ENCODE measurements around the gene NEK11. TPM values are rescaled to one million over a fixed set of nuclear protein-coding genes. Genes with fewer than 3 reads are reported as not detected.

The NEK11 gene
- total RNA-seq, 4 donors from 2014 or later: 2.3 to 25.2 (median 8.4) TPM

GRCh38 chr3:131048030-131048429 is 21.4 kb downstream of the NEK11 start:
- no peak for TF ChIP-seq POLR2A (IDR thresholded peaks at IDR 0.05)
- no peak for TF ChIP-seq CTCF (IDR thresholded peaks at IDR 0.05)
- no peak overlapping the region for H3K4me3 ChIP-seq
- DNase-seq: no peak
- H3K27ac ChIP-seq: no peak overlapping the region
- intact Hi-C loops (cut with DNase I; ENCODE audit: low total_unique reads): no loop called here
- peaks cover 0 to 3% of the 10 kb centered on the region in 2 donors for H3K9me3 ChIP-seq
- no peaks in the 10 kb centered on the region for H3K27me3 ChIP-seq
- no peaks in the 10 kb centered on the region for H3K4me1 ChIP-seq
- H3K36me3 ChIP-seq: no peaks in the 10 kb centered on the region

- H3K27ac ChIP-seq: no peak overlapping the region
- H3K27me3 ChIP-seq: no peaks in the 10 kb centered on the region
- H3K4me3 ChIP-seq: no peak overlapping the region
- intact Hi-C loops (cut with DNase I; ENCODE audit: low total_unique reads): no loop called here
- no peak for TF ChIP-seq CTCF (IDR thresholded peaks at IDR 0.05)
- no peak for TF ChIP-seq POLR2A (IDR thresholded peaks at IDR 0.05)
- no peaks in the 10 kb centered on the region for H3K36me3 ChIP-seq
- no peak for DNase-seq
- no peaks in the 10 kb centered on the region for H3K9me3 ChIP-seq
- no peaks in the 10 kb centered on the region for H3K4me1 ChIP-seq
Measured at GRCh38 chr3:131050001-131050400, 23.3 kb downstream of the NEK11 start.

GRCh38 chr3:131053043-131053859 is 26.6 kb downstream of the NEK11 start:
- H3K36me3 ChIP-seq: no peaks in the 10 kb centered on the region
- TF ChIP-seq CTCF (IDR thresholded peaks at IDR 0.05) (no peak), POLR2A (IDR thresholded peaks at IDR 0.05) (no peak)
- no peak for DNase-seq
- H3K9me3 ChIP-seq: no peaks in the 10 kb centered on the region
- H3K4me1 ChIP-seq: no peaks in the 10 kb centered on the region
- no peaks in the 10 kb centered on the region for H3K27me3 ChIP-seq
- H3K4me3 ChIP-seq: no peak overlapping the region
- no peak overlapping the region for H3K27ac ChIP-seq
- intact Hi-C loops (cut with DNase I; ENCODE audit: low total_unique reads): no loop called here

- DNase-seq: no peak
- Histone ChIP-seq H3K27me3 (no peaks in the 10 kb centered on the region), H3K4me1 (no peaks in the 10 kb centered on the region), H3K9me3 (no peaks in the 10 kb centered on the region), H3K4me3 (no peak overlapping the region), H3K27ac (no peak overlapping the region), H3K36me3 (no peaks in the 10 kb centered on the region)
- intact Hi-C loops (cut with DNase I; ENCODE audit: low total_unique reads): no loop called here
- TF ChIP-seq CTCF (IDR thresholded peaks at IDR 0.05) (no peak), POLR2A (IDR thresholded peaks at IDR 0.05) (no peak)
Measured at GRCh38 chr3:131067983-131068382, 41.3 kb downstream of the NEK11 start.

GRCh38 chr3:131072099-131072559 is 45.5 kb downstream of the NEK11 start:
- no peaks in the 10 kb centered on the region for H3K27me3 ChIP-seq
- no peaks in the 10 kb centered on the region for H3K36me3 ChIP-seq
- DNase-seq: no peak
- H3K4me3 ChIP-seq: no peak overlapping the region
- H3K4me1 ChIP-seq: peaks cover 0 to 6% of the 10 kb centered on the region in 2 donors
- H3K27ac ChIP-seq: no peak overlapping the region
- TF ChIP-seq POLR2A (IDR thresholded peaks at IDR 0.05) (no peak), CTCF (IDR thresholded peaks at IDR 0.05) (no peak)
- H3K9me3 ChIP-seq: no peaks in the 10 kb centered on the region
- intact Hi-C loops (cut with DNase I; ENCODE audit: low total_unique reads): no loop called here

Measured in uterus (tissue), 4 donors.